Endothelial cell of umbilical vein (primary cell): ENCODE results near the gene HECTD4. TPM values are rescaled to one million over a fixed set of nuclear protein-coding genes. Genes with fewer than 3 reads are reported as not detected.

Source experiments
- BruUV-seq: library from RNA; stranded (reverse); fragments of 400-500 nt; replicated peaks from 2 replicates; lab custom pipeline; 2021; lab: Mats Ljungman, UMichigan
- CTCF ChIA-PET: fragments of 300-600, 350-600 bp; sonication (Branson Sonifier 250); formaldehyde crosslinking; loops from one replicate; lab custom pipeline; 2021; ENCODE audit warnings: antibody characterized with exemption, inconsistent platforms; lab: Charles Lee
- POLR2A ChIA-PET: fragments of 300-600, 350-600 bp; sonication (Branson Sonifier 250); formaldehyde crosslinking; loops from one replicate; lab custom pipeline; 2021; ENCODE audit warnings: antibody characterized with exemption, inconsistent platforms; lab: Charles Lee
- DNase-seq: peaks from one replicate; pipeline ENCODE4 v3.0.0-alpha.2; 2011; ENCODE audit warnings: low read depth, low spot score
- FAIRE-seq: peaks from 2 replicates; lab custom pipeline; 2011; peaks lifted over from hg19 to GRCh38; lab: Jason Lieb, UNC
- H2AFZ ChIP-seq: 2 replicates; pipeline ENCODE4 v1.6.0; 2012; ENCODE audit warnings: low read depth, low read length, control low read depth, inconsistent platforms
- H3K27ac ChIP-seq: 2 replicates; pipeline ENCODE4 v1.5.1; 2011; ENCODE audit warnings: low read depth, mild to moderate bottlenecking, control low read depth, low read length, moderate library complexity; ENCODE audit not compliant: insufficient read depth
- H3K27me3 ChIP-seq, 2 experiments: 2 replicates each; pipeline versions ENCODE4 v1.6.0 to v1.6.1; 2011; ENCODE audit warnings: low read length in 2 of 2, mixed read lengths in 1 of 2; ENCODE audit not compliant: control insufficient read depth in 2 of 2, insufficient read depth in 2 of 2
- H3K36me3 ChIP-seq, 2 experiments: 2 replicates in 1 of 2; 3 replicates in 1 of 2; pipeline ENCODE4 v1.5.1; 2011; ENCODE audit warnings: low read length in 2 of 2, mild to moderate bottlenecking in 1 of 2, moderate library complexity in 1 of 2; ENCODE audit not compliant: control insufficient read depth in 2 of 2, insufficient read depth in 2 of 2; ENCODE audit errors: extremely low read depth in 1 of 2
- H3K4me1 ChIP-seq: 3 replicates; pipeline ENCODE4 v1.5.1; 2011; ENCODE audit warnings: mild to moderate bottlenecking, low read length; ENCODE audit not compliant: control insufficient read depth, insufficient read depth; ENCODE audit errors: extremely low read depth
- H3K4me2 ChIP-seq: 2 replicates; pipeline ENCODE4 v1.6.1; 2011; ENCODE audit warnings: low read length, control low read depth, mixed read lengths; ENCODE audit not compliant: insufficient read depth
- H3K4me3 ChIP-seq, 3 experiments: fragments of 200-600 bp in 1 of 3; sonication (generic), shearing (Covaris generic) in 1 of 3; replicated peaks in 1 of 3; 2 replicates each; pipeline ENCODE4 v1.5.1; 2011 to 2016; ENCODE audit warnings: control low read depth in 3 of 3, low read length in 3 of 3, mild to moderate bottlenecking in 2 of 3, inconsistent platforms in 1 of 3, low read depth in 1 of 3, moderate library complexity in 1 of 3; ENCODE audit not compliant: insufficient read depth in 1 of 3
- H3K79me2 ChIP-seq: 2 replicates; pipeline ENCODE4 v1.6.0; 2012; ENCODE audit warnings: low read length, inconsistent platforms; ENCODE audit not compliant: control insufficient read depth, insufficient read depth
- H3K9ac ChIP-seq: replicated peaks from 2 replicates; pipeline ENCODE3; 2011; ENCODE audit warnings: low read length, control low read depth; ENCODE audit not compliant: insufficient read depth; ENCODE audit errors: extremely low read depth
- H3K9me1 ChIP-seq: replicated peaks from 3 replicates; pipeline ENCODE4 v1.6.0; 2011; ENCODE audit warnings: mild to moderate bottlenecking, low read length; ENCODE audit not compliant: control insufficient read depth, insufficient read depth; ENCODE audit errors: extremely low read depth
- H3K9me3 ChIP-seq: replicated peaks from 2 replicates; pipeline ENCODE4 v1.5.1; 2012; ENCODE audit warnings: low read length, inconsistent platforms; ENCODE audit not compliant: control insufficient read depth, insufficient read depth
- H4K20me1 ChIP-seq: replicated peaks from 2 replicates; pipeline ENCODE3; 2011; ENCODE audit warnings: mild to moderate bottlenecking, low read length; ENCODE audit not compliant: control insufficient read depth, insufficient read depth; ENCODE audit errors: extremely low read depth
- CTCF ChIP-seq, 2 donors: IDR thresholded peaks; 1 replicate in 1 of 2; 2 replicates in 1 of 2; pipeline ENCODE4 v1.5.1; 2011; ENCODE audit warnings: low read length in 2 of 2, mild to moderate bottlenecking in 2 of 2, moderate library complexity in 2 of 2, control low read depth in 1 of 2, inconsistent platforms in 1 of 2, low read depth in 1 of 2; ENCODE audit not compliant: insufficient read depth in 1 of 2; ENCODE audit errors: extremely low read depth in 1 of 2
- EZH2 ChIP-seq: IDR thresholded peaks from 2 replicates; pipeline ENCODE4 v1.6.1; 2012; ENCODE audit warnings: borderline replicate concordance, low read depth, mild to moderate bottlenecking, moderate library complexity, low read length, inconsistent platforms; ENCODE audit not compliant: severe bottlenecking
- FOS ChIP-seq: IDR thresholded peaks from 2 replicates; pipeline ENCODE4 v1.6.1; 2011; ENCODE audit warnings: mild to moderate bottlenecking, low read length, moderate library complexity, borderline replicate concordance; ENCODE audit not compliant: insufficient read depth
- GATA2 ChIP-seq: IDR thresholded peaks from 2 replicates; pipeline ENCODE4 v1.7.0; 2011; ENCODE audit warnings: low read depth, mild to moderate bottlenecking, moderate library complexity, mixed read lengths, low read length; ENCODE audit not compliant: insufficient read length, insufficient read depth
- JUN ChIP-seq: IDR thresholded peaks from 2 replicates; pipeline ENCODE4 v1.6.1; 2011; ENCODE audit warnings: borderline replicate concordance, low read depth; ENCODE audit not compliant: insufficient read length, insufficient read depth
- MAX ChIP-seq: IDR thresholded peaks from 2 replicates; pipeline ENCODE4 v1.6.1; 2011; ENCODE audit not compliant: insufficient read depth, insufficient read length
- MYC ChIP-seq: IDR thresholded peaks from one replicate; pipeline ENCODE4 v1.6.1; 2011; ENCODE audit warnings: mild to moderate bottlenecking, low read depth, low read length
- POLR2A ChIP-seq: IDR thresholded peaks from 2 replicates; pipeline ENCODE4 v1.6.1; 2012; ENCODE audit warnings: low read depth, mild to moderate bottlenecking, control low read depth, low read length
- POLR2AphosphoS5 ChIP-seq: IDR thresholded peaks from 2 replicates; pipeline ENCODE4 v1.6.1; 2012; ENCODE audit warnings: low read depth, mild to moderate bottlenecking, control low read depth, low read length, moderate library complexity; ENCODE audit not compliant: insufficient read depth
- dilution Hi-C: fragments of 300-500 bp; cut with MboI; formaldehyde crosslinking; loops from one replicate; pipeline ENCODE4 v1.15.0; 2019; ENCODE audit warnings: low sequenced_read_pairs; ENCODE audit not compliant: extremely low pct_ligation_motif_present
- intact Hi-C: fragments of 100-400 bp; cut with micrococcal nuclease; formaldehyde crosslinking; loops from one replicate; pipeline ENCODE4 v1.10.0; 2022
- polyA plus RNA-seq, 4 experiments: library from polyadenylated mRNA; depleted of rRNA in 3 of 4; stranded (reverse) in 3 of 4; unstranded in 1 of 4; fragments of >200 nt; gene quantifications; 2 replicates each; pipeline versions ENCODE4 v1.2.1 to v1.2.3, GENCODE V29; 2011 to 2012; ENCODE audit warnings: missing spikeins in 1 of 4
- total RNA-seq: library from RNA; stranded (reverse); gene quantifications from 2 replicates; pipeline ENCODE4 v1.2.3, GENCODE V29; 2021

The HECTD4 gene
- total and polyA plus RNA-seq, 2 donors (not counting 3 experiments of a cell fraction or from before 2014, with no cell fraction given): 9.7 to 47.7 TPM

- dilution Hi-C loops: no loop called here
Measured at GRCh38 chr12:112149596-112149995, 232.6 kb downstream of the HECTD4 start.

More at GRCh38 chr12:112149596-112149995, 232.6 kb downstream of the HECTD4 start:
- no peak for FAIRE-seq
- no peak overlapping the region for H3K4me2 ChIP-seq
- H4K20me1 ChIP-seq: no peaks in the 10 kb centered on the region
- TF ChIP-seq POLR2A (no peak), CTCF (IDR thresholded peaks at IDR 0.05; ENCODE audit: extremely low read depth in 1 of 2, insufficient read depth in 1 of 2, low read depth in 1 of 2, low read length in 2 of 2) (no peak), EZH2 (no peak), FOS (no peak), GATA2 (no peak), MAX (no peak), POLR2AphosphoS5 (no peak), MYC (no peak), JUN (no peak)
- CTCF ChIA-PET: no interaction called here
- no peaks in the 10 kb centered on the region for H3K27me3 ChIP-seq
- no peak overlapping the region for H2AFZ ChIP-seq
- intact Hi-C loops: no loop called here
- DNase-seq: no peak
- H3K79me2 ChIP-seq: no peaks in the 10 kb centered on the region
- no peaks in the 10 kb centered on the region for H3K9me1 ChIP-seq
- H3K9ac ChIP-seq: no peak overlapping the region
- peaks cover 16 to 24% of the 10 kb centered on the region in 2 experiments for H3K36me3 ChIP-seq
- peaks cover 5% of the 10 kb centered on the region for H3K4me1 ChIP-seq
- POLR2A ChIA-PET: no interaction called here
- H3K27ac ChIP-seq: no peak overlapping the region
- H3K4me3 ChIP-seq: no peak overlapping the region
- no TSS peak for BruUV-seq
- no peaks in the 10 kb centered on the region for H3K9me3 ChIP-seq
